ENCODE data around the gene NPTXR.

NPTXR gene

DNA sequence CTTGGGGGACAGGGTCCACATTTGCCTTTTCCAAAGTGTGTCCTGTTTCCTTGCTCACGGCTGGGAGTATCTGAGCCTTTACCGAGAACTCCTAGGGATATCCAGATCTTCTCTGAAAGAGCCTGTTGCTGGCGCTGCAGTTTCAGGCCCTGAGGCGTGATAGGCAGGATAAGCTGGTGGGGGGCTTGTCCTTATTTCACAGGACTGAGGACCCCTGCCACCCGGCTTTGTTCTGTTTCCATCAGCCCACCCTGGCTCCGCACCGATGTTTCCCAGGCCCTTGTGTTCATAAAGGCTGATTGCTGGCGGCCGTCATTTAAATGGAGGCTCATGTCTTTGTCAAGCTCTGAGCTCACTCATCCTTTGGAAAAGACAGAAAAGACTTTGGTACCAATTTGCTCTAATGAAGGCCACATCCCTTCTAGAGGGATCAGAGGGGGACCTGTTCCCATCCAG lies 9.4 kb upstream of the NPTXR start:
- no peak for ATAC-seq (ENCODE audit: low read depth)

DNA sequence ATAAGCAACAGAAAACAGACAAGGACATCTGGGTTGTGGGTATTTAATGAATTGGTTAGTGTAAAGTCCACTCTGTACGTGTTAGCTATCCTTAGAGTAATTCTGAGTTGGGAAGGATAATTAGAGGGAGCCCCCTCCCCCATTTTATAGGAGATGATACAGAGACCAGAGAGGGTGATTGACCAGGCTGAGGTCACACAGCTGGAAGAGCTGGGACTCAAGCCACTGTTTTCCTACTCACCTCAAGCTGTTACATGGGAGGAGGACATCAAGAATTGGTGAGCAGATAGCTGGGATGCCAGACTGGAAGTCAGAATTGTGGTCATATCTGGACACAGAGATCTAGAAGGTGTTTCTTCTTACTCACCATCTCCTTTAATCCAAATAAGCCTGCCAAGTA lies 8.7 kb upstream of the NPTXR start:
- Histone ChIP-seq H3K9me3 (ENCODE audit: severe bottlenecking) (no peaks in the 10 kb centered on the region), H3K36me3 (ENCODE audit: low read depth) (no peaks in the 10 kb centered on the region), H3K4me1 (ENCODE audit: insufficient read depth, poor library complexity, severe bottlenecking) (peaks cover 6% of the 10 kb centered on the region), H3K4me3 (ENCODE audit: severe bottlenecking) (no peak overlapping the region), H3K27ac (ENCODE audit: poor library complexity, severe bottlenecking) (no peak overlapping the region), H3K27me3 (ENCODE audit: insufficient read depth, poor library complexity, severe bottlenecking) (no peaks in the 10 kb centered on the region)
- TF ChIP-seq CTCF (IDR thresholded peaks at IDR 0.05; ENCODE audit: poor library complexity, severe bottlenecking): no peak
- ATAC-seq (ENCODE audit: low read depth) (no peak), DNase-seq (ENCODE audit: low spot score) (no peak)

More for the DNA sequence above, 9.4 kb upstream of the NPTXR start:
- no peaks in the 10 kb centered on the region for H3K36me3 ChIP-seq (ENCODE audit: low read depth)
- H3K27ac ChIP-seq (ENCODE audit: poor library complexity, severe bottlenecking): no peak overlapping the region
- H3K27me3 ChIP-seq (ENCODE audit: insufficient read depth, poor library complexity, severe bottlenecking): no peaks in the 10 kb centered on the region
- DNase-seq (ENCODE audit: low spot score): no peak
- no peak overlapping the region for H3K4me3 ChIP-seq (ENCODE audit: severe bottlenecking)
- peaks cover 6% of the 10 kb centered on the region for H3K4me1 ChIP-seq (ENCODE audit: insufficient read depth, poor library complexity, severe bottlenecking)
- no peak for TF ChIP-seq CTCF (IDR thresholded peaks at IDR 0.05; ENCODE audit: poor library complexity, severe bottlenecking)
- H3K9me3 ChIP-seq (ENCODE audit: severe bottlenecking): no peaks in the 10 kb centered on the region

DNA sequence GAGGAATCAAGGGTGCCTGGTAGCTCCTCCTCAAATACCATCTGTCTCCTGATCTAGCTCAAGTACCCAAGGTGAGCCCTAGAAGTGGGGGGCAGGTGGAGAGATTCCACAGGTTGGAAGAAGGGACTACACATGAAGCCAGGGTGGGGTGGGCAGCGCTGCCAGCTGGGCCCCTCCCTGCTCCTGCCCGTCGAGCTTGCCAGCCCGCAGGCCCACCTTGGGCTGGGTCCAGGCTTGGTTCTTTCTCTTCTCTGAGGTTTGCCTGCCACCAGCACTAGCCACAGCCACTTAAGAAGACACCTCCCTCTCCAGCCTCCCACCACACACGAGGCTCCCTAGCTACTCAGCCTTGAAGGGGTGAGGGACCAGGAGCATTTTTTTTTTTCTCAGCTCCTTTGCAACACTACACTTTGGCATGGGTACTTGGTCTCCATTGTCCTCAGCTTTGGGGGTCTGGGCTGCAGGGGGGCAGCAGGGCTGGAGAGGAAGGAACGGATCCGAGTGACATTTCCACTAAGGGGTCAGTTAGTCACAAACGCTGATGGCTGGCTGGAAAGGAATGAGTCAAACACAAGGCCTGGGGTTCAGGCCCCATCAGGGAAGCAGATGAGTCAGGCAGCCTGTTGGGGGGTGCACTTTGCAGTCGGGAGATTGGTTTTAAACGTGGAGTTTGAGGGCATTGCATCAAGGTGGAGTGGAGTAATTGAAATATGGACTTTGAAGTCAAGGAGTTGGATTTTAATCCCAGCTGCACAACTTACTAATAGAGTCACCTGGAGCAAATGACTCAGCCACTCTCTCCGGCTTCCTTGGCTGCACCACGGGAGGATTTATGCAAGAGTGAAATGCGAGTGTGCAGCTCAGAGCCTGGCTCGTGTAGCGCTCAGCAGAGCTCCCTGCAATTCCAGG lies 7.4 kb upstream of the NPTXR start:
- H3K36me3 ChIP-seq (ENCODE audit: low read depth): no peaks in the 10 kb centered on the region
- no peak for TF ChIP-seq CTCF (IDR thresholded peaks at IDR 0.05; ENCODE audit: poor library complexity, severe bottlenecking)
- H3K27ac ChIP-seq (ENCODE audit: poor library complexity, severe bottlenecking): no peak overlapping the region
- DNase-seq (ENCODE audit: low spot score) (no peak), ATAC-seq (ENCODE audit: low read depth) (peak; percentile 90)
- peaks cover 6% of the 10 kb centered on the region for H3K4me1 ChIP-seq (ENCODE audit: insufficient read depth, poor library complexity, severe bottlenecking)
- no peaks in the 10 kb centered on the region for H3K27me3 ChIP-seq (ENCODE audit: insufficient read depth, poor library complexity, severe bottlenecking)
- no peak overlapping the region for H3K4me3 ChIP-seq (ENCODE audit: severe bottlenecking)
- H3K9me3 ChIP-seq (ENCODE audit: severe bottlenecking): no peaks in the 10 kb centered on the region

GRCh38 chr22:38850399-38850798 lies 6.6 kb upstream of the NPTXR start:
- Histone ChIP-seq H3K27ac (ENCODE audit: poor library complexity, severe bottlenecking) (no peak overlapping the region), H3K4me3 (ENCODE audit: severe bottlenecking) (no peak overlapping the region), H3K9me3 (ENCODE audit: severe bottlenecking) (no peaks in the 10 kb centered on the region), H3K4me1 (ENCODE audit: insufficient read depth, poor library complexity, severe bottlenecking) (peaks cover 6% of the 10 kb centered on the region), H3K27me3 (ENCODE audit: insufficient read depth, poor library complexity, severe bottlenecking) (no peaks in the 10 kb centered on the region), H3K36me3 (ENCODE audit: low read depth) (no peaks in the 10 kb centered on the region)
- no peak for TF ChIP-seq CTCF (IDR thresholded peaks at IDR 0.05; ENCODE audit: poor library complexity, severe bottlenecking)
- ATAC-seq (ENCODE audit: low read depth): no peak
- no peak for DNase-seq (ENCODE audit: low spot score)

GRCh38 chr22:38849811-38850210 lies 6.0 kb upstream of the NPTXR start:
- peaks cover 1% of the 10 kb centered on the region for H3K27me3 ChIP-seq (ENCODE audit: insufficient read depth, poor library complexity, severe bottlenecking)
- H3K9me3 ChIP-seq (ENCODE audit: severe bottlenecking): no peaks in the 10 kb centered on the region
- H3K4me1 ChIP-seq (ENCODE audit: insufficient read depth, poor library complexity, severe bottlenecking): peaks cover 6% of the 10 kb centered on the region
- DNase-seq (ENCODE audit: low spot score): no peak
- TF ChIP-seq CTCF (IDR thresholded peaks at IDR 0.05; ENCODE audit: poor library complexity, severe bottlenecking): no peak
- no peak for ATAC-seq (ENCODE audit: low read depth)
- H3K36me3 ChIP-seq (ENCODE audit: low read depth): no peaks in the 10 kb centered on the region
- no peak overlapping the region for H3K27ac ChIP-seq (ENCODE audit: poor library complexity, severe bottlenecking)
- no peak overlapping the region for H3K4me3 ChIP-seq (ENCODE audit: severe bottlenecking)

All from RWPE2 (cell line).